ENCODE results near the gene GPR39.

Gene GPR39

GRCh38 chr2:132593171-132593570 lies 176.6 kb downstream of the GPR39 start:
- DNase-seq (ENCODE audit: low spot score in 2 of 2): no peak
- no peaks in the 10 kb centered on the region for H3K27me3 Mint-ChIP-seq
- no peaks in the 10 kb centered on the region for H3K36me3 Mint-ChIP-seq (ENCODE audit: insufficient read depth)
- no peaks in the 10 kb centered on the region for H3K4me1 Mint-ChIP-seq
- no peak for ATAC-seq (replicated peaks; ENCODE audit: extremely low read depth, poor library complexity, severe bottlenecking)
- no peak overlapping the region for H3K4me3 Mint-ChIP-seq
- no peak overlapping the region for H3K27ac Mint-ChIP-seq (ENCODE audit: low read depth)
- H3K9me3 Mint-ChIP-seq: peaks cover 33% of the 10 kb centered on the region

GRCh38 chr2:132595186-132595585 lies 178.6 kb downstream of the GPR39 start:
- no peak for DNase-seq (ENCODE audit: low spot score in 2 of 2)
- peaks cover 37% of the 10 kb centered on the region for H3K9me3 Mint-ChIP-seq
- no peaks in the 10 kb centered on the region for H3K4me1 Mint-ChIP-seq
- no peak overlapping the region for H3K27ac Mint-ChIP-seq (ENCODE audit: low read depth)
- no peak overlapping the region for H3K4me3 Mint-ChIP-seq
- no peaks in the 10 kb centered on the region for H3K27me3 Mint-ChIP-seq
- no peaks in the 10 kb centered on the region for H3K36me3 Mint-ChIP-seq (ENCODE audit: insufficient read depth)
- no peak for ATAC-seq (replicated peaks; ENCODE audit: extremely low read depth, poor library complexity, severe bottlenecking)

- Mint-ChIP-seq H3K4me1 (no peaks in the 10 kb centered on the region), H3K4me3 (no peak overlapping the region), H3K27ac (ENCODE audit: low read depth) (no peak overlapping the region), H3K27me3 (no peaks in the 10 kb centered on the region), H3K9me3 (peaks cover 32% of the 10 kb centered on the region), H3K36me3 (ENCODE audit: insufficient read depth) (no peaks in the 10 kb centered on the region)
- DNase-seq (ENCODE audit: low spot score in 2 of 2) (no peak), ATAC-seq (replicated peaks; ENCODE audit: extremely low read depth, poor library complexity, severe bottlenecking) (no peak)
Observed at GRCh38 chr2:132595693-132596092, 179.1 kb downstream of the GPR39 start.

- Mint-ChIP-seq H3K4me1 (no peaks in the 10 kb centered on the region), H3K27me3 (no peaks in the 10 kb centered on the region), H3K27ac (ENCODE audit: low read depth) (no peak overlapping the region), H3K36me3 (ENCODE audit: insufficient read depth) (no peaks in the 10 kb centered on the region), H3K9me3 (peaks cover 28% of the 10 kb centered on the region), H3K4me3 (no peak overlapping the region)
- ATAC-seq (replicated peaks; ENCODE audit: extremely low read depth, poor library complexity, severe bottlenecking) (no peak), DNase-seq (ENCODE audit: low spot score in 2 of 2) (no peak)
Observed at GRCh38 chr2:132597166-132597565, 180.6 kb downstream of the GPR39 start.

- DNase-seq (ENCODE audit: low spot score in 2 of 2) (no peak), ATAC-seq (replicated peaks; ENCODE audit: extremely low read depth, poor library complexity, severe bottlenecking) (no peak)
- no peaks in the 10 kb centered on the region for H3K36me3 Mint-ChIP-seq (ENCODE audit: insufficient read depth)
- H3K27me3 Mint-ChIP-seq: no peaks in the 10 kb centered on the region
- H3K9me3 Mint-ChIP-seq: peaks cover 25% of the 10 kb centered on the region
- no peaks in the 10 kb centered on the region for H3K4me1 Mint-ChIP-seq
- H3K27ac Mint-ChIP-seq (ENCODE audit: low read depth): no peak overlapping the region
- no peak overlapping the region for H3K4me3 Mint-ChIP-seq
Observed at GRCh38 chr2:132597831-132598230, 181.2 kb downstream of the GPR39 start.

- no peaks in the 10 kb centered on the region for H3K36me3 Mint-ChIP-seq (ENCODE audit: insufficient read depth)
- no peaks in the 10 kb centered on the region for H3K4me1 Mint-ChIP-seq
- H3K27ac Mint-ChIP-seq (ENCODE audit: low read depth): no peak overlapping the region
- ATAC-seq (replicated peaks; ENCODE audit: extremely low read depth, poor library complexity, severe bottlenecking): no peak
- no peak for DNase-seq (ENCODE audit: low spot score in 2 of 2)
- no peaks in the 10 kb centered on the region for H3K27me3 Mint-ChIP-seq
- peaks cover 20% of the 10 kb centered on the region for H3K9me3 Mint-ChIP-seq
- H3K4me3 Mint-ChIP-seq: no peak overlapping the region
Observed at GRCh38 chr2:132598536-132598935, 181.9 kb downstream of the GPR39 start.

GRCh38 chr2:132599556-132599955 lies 183.0 kb downstream of the GPR39 start:
- H3K27ac Mint-ChIP-seq (ENCODE audit: low read depth): no peak overlapping the region
- H3K36me3 Mint-ChIP-seq (ENCODE audit: insufficient read depth): no peaks in the 10 kb centered on the region
- H3K27me3 Mint-ChIP-seq: no peaks in the 10 kb centered on the region
- no peak for DNase-seq (ENCODE audit: low spot score in 2 of 2)
- ATAC-seq (replicated peaks; ENCODE audit: extremely low read depth, poor library complexity, severe bottlenecking): no peak
- H3K4me3 Mint-ChIP-seq: no peak overlapping the region
- H3K9me3 Mint-ChIP-seq: peaks cover 15% of the 10 kb centered on the region
- no peaks in the 10 kb centered on the region for H3K4me1 Mint-ChIP-seq

GRCh38 chr2:132604561-132604960 lies 188.0 kb downstream of the GPR39 start:
- Mint-ChIP-seq H3K27ac (ENCODE audit: low read depth) (no peak overlapping the region), H3K4me1 (no peaks in the 10 kb centered on the region), H3K9me3 (peaks cover 17% of the 10 kb centered on the region), H3K36me3 (ENCODE audit: insufficient read depth) (no peaks in the 10 kb centered on the region), H3K27me3 (no peaks in the 10 kb centered on the region), H3K4me3 (no peak overlapping the region)
- no peak for DNase-seq (ENCODE audit: low spot score in 2 of 2)
- no peak for ATAC-seq (replicated peaks; ENCODE audit: extremely low read depth, poor library complexity, severe bottlenecking)

GRCh38 chr2:132605236-132606180 lies 188.9 kb downstream of the GPR39 start:
- ATAC-seq (replicated peaks; ENCODE audit: extremely low read depth, poor library complexity, severe bottlenecking) (no peak), DNase-seq (ENCODE audit: low spot score in 2 of 2) (no peak)
- no peak overlapping the region for H3K4me3 Mint-ChIP-seq
- no peaks in the 10 kb centered on the region for H3K36me3 Mint-ChIP-seq (ENCODE audit: insufficient read depth)
- no peaks in the 10 kb centered on the region for H3K27me3 Mint-ChIP-seq
- H3K4me1 Mint-ChIP-seq: no peaks in the 10 kb centered on the region
- peaks cover 17% of the 10 kb centered on the region for H3K9me3 Mint-ChIP-seq
- no peak overlapping the region for H3K27ac Mint-ChIP-seq (ENCODE audit: low read depth)

GRCh38 chr2:132606649-132607048 lies 190.0 kb downstream of the GPR39 start:
- no peak for DNase-seq (ENCODE audit: low spot score in 2 of 2)
- no peak for ATAC-seq (replicated peaks; ENCODE audit: extremely low read depth, poor library complexity, severe bottlenecking)
- Mint-ChIP-seq H3K9me3 (peaks cover 17% of the 10 kb centered on the region), H3K27me3 (no peaks in the 10 kb centered on the region), H3K4me1 (no peaks in the 10 kb centered on the region), H3K4me3 (no peak overlapping the region), H3K36me3 (ENCODE audit: insufficient read depth) (no peaks in the 10 kb centered on the region), H3K27ac (ENCODE audit: low read depth) (no peak overlapping the region)

- H3K9me3 Mint-ChIP-seq: peaks cover 17% of the 10 kb centered on the region
- ATAC-seq (replicated peaks; ENCODE audit: extremely low read depth, poor library complexity, severe bottlenecking) (no peak), DNase-seq (ENCODE audit: low spot score in 2 of 2) (no peak)
- no peak overlapping the region for H3K4me3 Mint-ChIP-seq
- no peaks in the 10 kb centered on the region for H3K27me3 Mint-ChIP-seq
- H3K27ac Mint-ChIP-seq (ENCODE audit: low read depth): no peak overlapping the region
- H3K4me1 Mint-ChIP-seq: no peaks in the 10 kb centered on the region
- H3K36me3 Mint-ChIP-seq (ENCODE audit: insufficient read depth): no peaks in the 10 kb centered on the region
Observed at GRCh38 chr2:132607426-132608090, 191.0 kb downstream of the GPR39 start.

GRCh38 chr2:132608311-132608710 lies 191.7 kb downstream of the GPR39 start:
- Mint-ChIP-seq H3K9me3 (peaks cover 17% of the 10 kb centered on the region), H3K27ac (ENCODE audit: low read depth) (no peak overlapping the region), H3K27me3 (no peaks in the 10 kb centered on the region), H3K36me3 (ENCODE audit: insufficient read depth) (no peaks in the 10 kb centered on the region), H3K4me3 (no peak overlapping the region), H3K4me1 (no peaks in the 10 kb centered on the region)
- no peak for ATAC-seq (replicated peaks; ENCODE audit: extremely low read depth, poor library complexity, severe bottlenecking)
- DNase-seq (ENCODE audit: low spot score in 2 of 2): no peak
